Stimulated activated CD4-positive, alpha-beta T cell treated with anti-CD3 and anti-CD28 coated beads, TNF-alpha, amount 100 ng/mL, for 24 hours (primary cell): Measurements from ENCODE around the gene ZNF397.
A peak's percentile ranks its signal among the peaks of the same experiment; 100 is the strongest.

Experiments
- DNase-seq, 3 experiments: peaks; one replicate each; pipeline ENCODE4 v3.0.0-alpha.2; 2020; ENCODE audit warnings: low read depth in 3 of 3

Gene ZNF397

DNA sequence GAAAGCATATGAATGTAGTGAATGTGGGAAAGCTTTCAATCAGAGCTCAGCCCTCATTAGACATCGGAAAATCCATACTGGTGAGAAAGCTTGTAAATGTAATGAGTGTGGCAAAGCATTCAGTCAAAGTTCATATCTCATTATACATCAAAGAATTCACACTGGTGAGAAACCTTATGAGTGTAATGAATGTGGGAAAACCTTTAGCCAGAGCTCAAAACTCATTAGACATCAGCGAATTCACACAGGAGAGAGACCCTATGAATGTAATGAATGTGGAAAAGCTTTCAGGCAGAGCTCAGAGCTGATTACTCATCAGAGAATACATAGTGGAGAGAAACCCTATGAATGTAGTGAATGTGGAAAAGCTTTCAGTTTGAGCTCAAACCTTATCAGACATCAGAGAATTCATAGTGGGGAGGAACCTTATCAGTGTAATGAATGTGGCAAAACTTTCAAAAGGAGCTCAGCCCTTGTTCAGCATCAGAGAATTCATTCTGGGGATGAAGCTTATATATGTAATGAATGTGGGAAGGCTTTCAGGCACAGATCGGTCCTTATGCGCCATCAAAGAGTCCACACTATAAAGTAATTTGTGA, 5.0 kb downstream of the ZNF397 start:
- DNase-seq, result no peak

DNA sequence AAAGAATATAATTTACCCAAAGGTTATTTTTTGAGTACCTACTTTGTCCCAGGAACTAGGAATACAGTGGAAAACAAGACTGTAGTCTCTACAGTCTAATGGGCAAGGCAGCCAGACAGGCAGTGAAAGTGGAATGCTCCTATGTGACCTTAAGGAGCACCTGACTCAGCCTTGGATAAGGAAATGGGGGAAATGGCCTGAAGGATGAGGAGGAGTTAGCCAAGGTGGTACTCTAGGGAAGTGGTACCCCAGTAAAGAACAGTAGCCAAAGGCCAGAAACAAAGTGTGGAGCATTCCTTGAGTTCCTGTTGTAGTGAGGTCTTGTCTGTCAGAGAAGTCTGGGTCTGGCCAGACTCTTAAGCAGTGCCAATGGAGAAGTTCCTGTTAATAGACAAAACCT, 6.0 kb downstream of the ZNF397 start:
- no peak for DNase-seq

DNA sequence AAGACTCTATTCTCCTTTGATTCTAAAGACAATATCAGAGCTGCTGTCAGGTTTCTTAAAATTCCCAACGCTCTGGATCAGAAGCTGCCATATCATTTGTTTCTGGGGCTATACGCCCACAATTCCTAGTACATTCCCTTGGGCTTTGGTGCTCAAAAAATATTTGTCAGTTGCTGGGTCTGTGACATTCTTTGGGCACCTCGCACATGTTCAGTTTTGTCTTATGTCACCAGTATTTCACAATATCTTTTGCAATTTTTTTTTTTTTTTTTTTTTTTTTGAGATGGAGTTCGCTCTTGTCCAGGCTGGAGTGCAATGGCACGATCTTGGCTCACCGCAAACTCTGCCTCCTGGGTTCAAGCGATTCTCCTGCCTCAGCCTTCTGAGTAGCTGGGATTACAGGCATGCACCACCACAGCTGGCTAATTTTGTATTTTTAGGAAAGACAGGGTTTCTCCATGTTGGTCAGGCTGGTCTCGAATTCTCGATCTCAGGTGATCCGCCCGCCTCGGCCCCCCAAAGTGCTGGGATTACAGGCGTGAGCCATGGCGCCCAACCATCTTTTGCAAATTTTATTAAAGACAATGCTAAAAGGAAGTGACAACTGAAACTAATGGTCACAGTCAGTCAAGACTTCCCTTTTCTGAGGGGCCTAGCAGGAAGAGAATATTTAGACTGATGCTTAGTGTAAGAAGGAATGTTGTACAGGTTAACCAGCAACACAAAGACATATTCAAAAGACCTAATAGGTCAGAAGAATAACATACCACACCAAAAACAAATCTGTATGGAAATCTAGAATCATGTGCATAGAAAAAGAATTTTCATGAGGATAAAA, 6.8 kb downstream of the ZNF397 start:
- DNase-seq, result no peak

DNA sequence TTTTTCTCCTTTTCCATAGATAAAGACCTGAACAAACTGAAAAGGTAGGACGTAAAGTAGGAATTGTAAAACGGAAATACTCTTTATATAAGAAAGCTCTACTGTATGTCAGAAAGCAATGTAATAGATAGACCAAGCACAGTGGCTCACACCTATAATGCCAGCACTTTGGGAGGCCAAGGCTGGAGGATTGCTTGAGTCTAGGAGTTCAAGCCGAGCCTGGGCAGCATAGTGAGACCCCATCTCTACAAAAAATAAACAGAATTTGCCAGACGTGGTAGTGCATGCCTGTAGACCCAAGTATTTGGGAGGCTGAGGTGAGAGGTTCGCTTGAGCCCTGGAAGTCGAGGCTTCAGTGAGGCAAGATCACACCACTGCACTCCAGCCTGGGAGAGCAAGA, 7.6 kb downstream of the ZNF397 start:
- no peak for DNase-seq

DNA sequence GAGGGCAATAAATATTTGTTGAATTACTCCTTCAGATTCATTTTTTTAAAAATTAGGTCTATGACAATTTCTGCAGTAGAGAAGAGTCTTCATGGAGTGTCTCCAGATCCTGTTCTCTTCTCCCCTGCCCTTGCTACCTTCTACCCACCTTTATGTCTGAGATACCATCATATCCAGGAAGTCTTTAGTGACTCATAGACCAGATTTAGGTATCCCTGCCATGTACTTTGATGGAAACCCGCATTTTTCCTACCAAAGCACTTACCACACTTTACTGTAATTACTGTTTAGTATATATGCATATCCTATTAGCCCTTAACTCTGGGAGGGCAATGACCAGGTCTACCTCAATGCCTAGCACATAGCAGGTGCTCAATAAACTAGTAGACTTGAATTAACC, 11.6 kb downstream of the ZNF397 start:
- DNase-seq, result no peak

DNA sequence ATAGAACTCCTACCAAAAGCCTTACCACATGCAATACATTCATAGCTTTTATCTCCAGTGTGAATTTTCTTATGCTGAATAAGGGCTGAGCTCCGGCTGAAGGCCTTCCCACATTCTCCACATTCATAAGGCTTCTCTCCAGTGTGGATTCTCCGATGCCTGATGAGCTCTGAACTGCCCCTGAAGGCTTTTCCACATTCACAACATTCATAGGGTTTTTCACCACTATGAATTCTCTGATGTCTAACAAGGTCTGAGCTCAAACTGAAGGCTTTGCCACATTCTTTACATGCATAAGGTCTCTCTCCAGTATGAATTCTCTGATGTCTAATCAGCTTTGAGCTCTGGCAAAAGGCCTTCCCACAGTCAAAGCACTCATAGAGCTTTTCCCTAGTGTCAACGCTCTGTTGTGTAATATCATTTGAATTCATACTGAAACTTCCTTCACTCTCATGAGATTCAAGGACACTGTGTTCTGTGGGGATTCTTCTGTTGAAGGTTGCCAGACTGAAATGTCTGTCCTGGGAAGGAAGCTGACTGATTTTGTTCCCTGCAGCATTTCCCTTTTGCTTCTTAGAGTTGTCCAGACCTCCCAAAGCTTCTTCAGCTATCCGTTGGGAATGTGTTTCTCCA, 12.9 kb downstream of the ZNF397 start:
- DNase-seq, result no peak

DNA sequence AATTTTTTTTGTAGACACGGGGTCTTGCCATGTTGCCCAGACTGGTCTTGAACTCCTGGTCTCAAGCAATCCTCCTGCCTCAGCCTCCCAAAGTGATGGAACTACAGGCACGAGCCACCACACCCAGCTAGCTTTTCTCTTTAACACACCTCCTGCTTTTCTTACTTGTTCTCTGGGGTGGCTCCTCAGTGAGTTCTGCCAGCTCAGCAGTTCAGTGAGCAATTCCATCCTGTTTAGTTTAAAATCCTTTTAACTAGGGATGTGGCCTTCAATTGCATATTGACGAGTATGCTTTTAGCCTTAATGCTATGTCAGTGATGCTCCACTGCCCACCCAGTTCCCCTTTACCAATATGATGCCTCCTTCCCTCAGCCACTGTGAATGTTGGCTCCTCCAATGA, 16.1 kb downstream of the ZNF397 start:
- no peak for DNase-seq

DNA sequence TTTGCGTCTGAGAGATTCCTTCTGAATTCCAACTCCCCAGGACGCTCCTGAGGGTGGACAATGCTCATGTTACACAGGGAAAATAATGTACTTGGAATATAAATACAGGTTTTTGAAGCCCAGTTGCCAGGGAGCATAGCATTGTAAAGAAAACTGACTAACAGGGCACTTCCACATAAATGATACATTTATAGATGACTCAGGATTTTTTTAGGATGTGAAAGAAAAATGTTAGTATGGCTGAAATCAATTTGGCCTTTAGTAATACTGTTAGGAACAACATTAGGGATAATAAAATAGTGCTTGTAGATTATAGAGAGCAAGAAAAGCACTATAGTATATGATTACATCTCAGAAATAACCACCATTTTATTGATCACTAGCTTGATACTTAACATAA, 23.6 kb downstream of the ZNF397 start:
- DNase-seq, result no peak

DNA sequence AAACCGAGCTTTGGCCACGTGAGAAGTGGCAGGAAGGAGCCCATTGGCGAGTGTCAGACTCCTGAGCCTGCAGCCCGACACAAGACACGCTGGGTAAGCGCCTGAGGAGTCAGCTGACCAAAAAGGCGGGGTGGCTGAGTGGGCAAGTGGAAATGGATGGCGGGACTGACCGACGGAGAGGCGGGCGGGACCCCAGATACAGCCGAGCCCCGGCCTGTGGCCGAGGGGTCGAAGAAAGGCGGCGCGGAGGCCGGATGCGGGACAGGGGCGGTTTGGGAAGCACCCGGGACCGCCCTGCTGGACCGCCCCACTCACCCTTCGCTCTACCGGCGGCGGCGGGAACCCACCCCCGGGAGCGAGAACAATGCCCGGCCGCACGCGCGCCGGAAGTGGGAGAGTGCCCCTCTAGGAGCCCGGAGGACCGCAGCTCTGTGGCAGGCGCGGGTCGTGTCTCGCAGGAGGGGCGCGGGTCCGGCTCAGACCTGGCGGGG, 26.4 kb downstream of the ZNF397 start:
- peak; percentile 27 to 63 (median 52) for DNase-seq

DNA sequence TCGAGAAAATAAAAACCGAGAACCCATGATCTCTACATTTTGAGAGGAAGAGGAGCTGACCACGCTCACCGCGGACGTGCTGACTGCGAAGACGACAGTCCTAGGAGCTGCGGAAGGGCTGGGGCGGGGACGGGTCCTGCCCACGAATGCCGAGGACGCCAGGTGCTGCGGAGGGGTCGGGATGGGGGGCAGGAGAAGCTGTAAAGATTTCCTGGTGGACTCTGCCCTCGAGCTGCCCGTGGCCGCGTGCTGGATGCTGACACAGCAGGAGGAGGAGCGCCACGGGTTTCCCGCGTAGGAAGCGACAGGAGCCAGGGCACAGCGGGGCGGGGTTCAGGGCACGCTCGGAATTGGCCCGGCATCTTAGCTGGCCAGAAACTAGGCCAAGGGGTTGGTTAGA, 27.0 kb downstream of the ZNF397 start:
- peak in 1 of 3 experiments; percentile 5 for DNase-seq

DNA sequence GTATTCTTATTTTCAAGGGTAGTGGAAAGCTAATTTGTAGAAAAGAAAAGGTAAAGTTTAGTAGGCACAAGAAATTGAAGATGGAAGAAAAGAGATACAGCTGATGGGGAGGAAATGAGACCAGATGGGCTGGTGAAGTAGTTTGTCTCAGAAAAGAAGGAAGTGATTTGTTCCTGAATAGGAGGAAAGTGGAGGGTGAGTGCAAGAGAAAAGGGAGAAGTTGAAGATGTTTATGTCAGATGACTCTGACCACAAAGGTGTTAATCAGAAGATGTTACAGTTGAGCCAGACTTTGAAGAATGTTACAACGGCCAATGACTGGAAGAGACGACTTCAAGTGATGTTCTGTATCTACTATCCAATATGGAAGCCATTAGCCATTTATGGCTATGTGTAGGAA, 28.0 kb downstream of the ZNF397 start:
- DNase-seq, result no peak

DNA sequence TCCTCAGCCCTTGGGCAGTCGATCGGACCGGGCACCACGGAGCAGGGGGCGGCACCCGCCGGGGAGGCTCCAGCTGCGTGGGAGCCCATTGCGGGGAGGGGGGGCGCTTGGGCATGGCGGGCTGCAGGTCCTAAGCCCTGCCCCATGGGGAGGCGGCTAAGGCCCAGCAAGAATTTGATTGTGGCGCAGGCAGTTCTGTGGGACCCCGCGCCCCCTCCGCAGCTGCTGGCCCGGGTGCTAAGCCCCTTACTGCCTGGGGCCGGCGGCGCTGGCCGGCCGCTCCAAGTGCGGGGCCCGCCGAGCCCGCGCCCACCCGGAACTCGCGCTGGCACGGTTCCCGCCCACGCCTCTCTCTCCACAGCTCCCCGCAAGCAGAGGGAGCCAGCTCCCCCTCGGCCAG, 30.8 kb downstream of the ZNF397 start:
- DNase-seq, result no peak

DNA sequence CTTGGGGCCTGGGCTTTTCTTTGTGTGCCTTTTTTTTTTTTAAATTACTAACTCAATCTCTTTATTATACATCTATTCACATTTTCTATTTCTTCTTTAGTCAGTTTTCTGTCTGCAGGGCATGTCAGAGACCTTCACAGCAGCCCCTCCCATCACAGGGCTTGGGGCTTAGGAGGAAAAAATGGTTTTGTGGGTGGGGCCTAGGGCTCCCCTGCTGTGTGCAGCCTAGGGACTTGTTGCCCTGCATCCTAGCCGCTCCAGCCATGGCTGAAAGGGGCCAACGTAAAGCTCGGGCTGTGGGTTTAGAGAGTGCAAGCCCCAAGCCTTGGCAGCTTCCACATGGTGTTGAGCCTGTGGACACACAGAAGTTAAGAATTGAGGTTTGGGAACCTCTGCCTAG, 35.4 kb downstream of the ZNF397 start:
- no peak for DNase-seq

DNA sequence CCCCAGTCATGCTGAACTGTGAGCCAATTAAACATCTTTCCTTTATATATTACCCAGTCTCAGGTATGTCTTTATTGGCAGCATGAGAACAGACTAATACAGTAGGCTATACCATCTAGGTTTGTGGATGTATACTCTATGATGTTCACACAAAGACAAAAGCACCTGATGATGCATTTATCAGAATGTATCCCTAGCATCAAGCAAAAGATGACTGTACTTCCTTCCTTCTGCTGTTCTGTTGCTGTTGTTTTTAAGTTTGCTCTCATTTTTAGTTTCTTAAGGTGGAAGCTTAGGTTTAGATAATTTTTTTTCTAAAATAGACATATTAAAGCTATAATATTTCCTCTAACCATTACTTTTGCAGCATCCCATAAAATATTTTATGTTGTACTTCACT, 36.8 kb downstream of the ZNF397 start:
- DNase-seq, result no peak

DNA sequence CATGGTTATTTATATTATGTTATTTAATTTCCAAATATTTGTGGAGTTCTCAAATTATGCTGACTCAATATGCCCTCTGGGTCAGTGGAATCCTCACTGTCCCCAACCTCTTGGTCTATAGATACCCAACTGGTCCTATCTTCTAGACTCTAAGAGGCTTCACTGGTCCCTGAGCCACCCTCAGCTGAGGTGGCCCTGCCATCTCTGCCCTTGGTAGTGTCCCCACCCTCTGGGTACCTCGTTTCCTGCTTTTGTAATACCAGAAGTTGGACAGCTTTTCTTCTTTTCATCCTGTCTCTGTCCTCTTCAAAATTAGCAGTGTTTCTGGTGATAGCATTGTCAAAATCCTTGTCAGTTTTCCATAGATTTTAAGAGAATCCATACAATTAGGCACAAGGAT, 37.3 kb downstream of the ZNF397 start:
- no peak for DNase-seq

DNA sequence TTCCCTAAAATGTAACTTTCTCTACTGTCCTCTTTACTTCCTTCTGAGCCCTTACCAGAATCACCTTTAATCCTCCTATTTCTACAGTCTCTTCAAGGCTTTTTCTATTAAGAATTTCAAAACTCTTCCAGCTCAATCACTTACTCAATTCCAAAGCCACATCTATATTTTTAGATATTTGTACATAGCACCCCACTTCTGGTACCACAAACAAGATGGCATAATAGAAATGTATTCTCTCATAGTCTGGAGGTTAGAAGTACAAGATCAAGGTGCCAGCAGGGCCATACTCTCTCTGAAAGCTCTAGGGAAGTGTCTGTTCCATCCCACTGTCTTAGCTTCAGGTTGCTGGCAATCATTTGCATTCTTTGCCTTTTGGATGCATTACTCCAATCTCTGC, 38.1 kb downstream of the ZNF397 start:
- no peak for DNase-seq

DNA sequence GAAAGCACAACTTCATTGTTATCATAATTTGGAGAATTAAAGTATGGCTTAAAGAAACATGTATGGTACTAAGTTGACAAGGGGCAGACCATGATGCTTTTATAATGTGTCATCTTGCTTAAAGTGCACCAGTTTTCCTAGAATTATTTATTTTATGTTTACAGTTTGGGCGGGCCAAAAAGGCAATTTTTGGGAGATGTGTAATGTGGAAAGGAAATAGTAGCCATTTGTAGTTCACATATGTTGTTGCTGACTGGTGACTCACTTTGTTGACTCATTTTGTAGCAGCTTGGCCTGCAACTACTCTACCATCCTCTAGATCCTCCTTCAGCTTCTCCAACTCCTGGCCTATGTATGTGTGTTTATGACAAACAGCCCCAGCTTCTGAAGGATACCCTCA, 41.5 kb downstream of the ZNF397 start:
- no peak for DNase-seq

DNA sequence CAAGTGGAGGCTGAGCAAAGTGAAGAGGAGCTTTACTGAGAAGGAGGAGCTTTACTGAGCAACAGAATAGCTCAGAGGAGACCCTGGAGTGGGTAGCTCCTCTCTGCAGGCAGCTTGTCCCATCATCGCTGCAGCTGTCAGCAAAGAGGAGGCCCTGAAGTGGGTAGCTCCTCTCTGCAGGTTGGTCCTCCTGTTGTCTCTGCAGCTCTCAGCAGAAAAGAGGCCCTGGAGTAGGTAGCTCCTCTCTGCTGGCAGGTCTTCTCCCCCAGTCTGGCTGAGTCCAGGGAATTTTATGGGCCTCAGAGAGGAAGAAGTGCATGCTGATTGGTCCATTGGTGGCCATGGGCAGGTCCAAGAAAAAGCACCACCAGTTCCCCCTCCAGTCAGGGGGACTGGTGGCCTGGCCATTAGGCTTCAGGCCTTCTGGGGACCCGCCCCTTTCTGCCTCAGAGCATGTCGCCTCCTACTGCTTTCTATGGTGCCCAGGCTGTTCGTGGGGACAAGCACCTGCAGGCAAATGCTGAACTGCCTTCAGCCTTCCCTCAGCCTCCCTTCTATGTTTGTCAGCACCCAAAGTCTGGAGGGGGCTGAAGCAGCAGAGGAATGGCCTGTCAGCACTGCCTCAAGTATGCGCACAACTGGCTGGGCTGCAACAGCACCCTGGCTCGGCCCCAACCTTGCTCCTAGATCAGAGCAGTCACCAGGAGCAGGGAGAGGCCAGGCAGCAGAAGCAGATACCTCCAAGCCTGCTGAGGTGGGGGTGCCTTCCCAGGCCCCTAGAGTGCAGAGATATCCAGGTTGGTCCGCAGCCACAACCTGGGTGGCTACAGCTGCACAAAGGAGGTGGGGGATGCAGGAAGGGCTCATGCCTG, 43.3 kb downstream of the ZNF397 start:
- no peak for DNase-seq

DNA sequence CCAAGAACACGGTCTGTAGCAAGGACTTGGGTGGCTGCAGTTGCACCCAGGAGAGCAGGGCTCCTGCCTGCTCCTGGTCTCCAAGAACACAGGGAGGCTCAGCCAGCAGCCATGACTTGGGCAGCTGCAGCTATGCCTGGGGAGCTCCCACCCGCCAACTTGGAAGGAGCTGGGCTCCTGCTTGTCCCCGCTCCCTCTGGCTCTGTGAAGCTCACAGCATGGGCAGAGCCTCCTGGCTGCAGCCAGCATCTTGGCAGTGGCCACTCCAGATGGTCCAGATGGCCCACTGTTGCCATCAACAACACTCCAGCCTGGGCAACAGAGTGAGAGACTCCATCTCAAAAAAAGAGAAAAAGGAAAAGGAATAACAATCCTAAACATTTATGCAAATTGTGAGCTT, 44.0 kb downstream of the ZNF397 start:
- DNase-seq, result no peak

DNA sequence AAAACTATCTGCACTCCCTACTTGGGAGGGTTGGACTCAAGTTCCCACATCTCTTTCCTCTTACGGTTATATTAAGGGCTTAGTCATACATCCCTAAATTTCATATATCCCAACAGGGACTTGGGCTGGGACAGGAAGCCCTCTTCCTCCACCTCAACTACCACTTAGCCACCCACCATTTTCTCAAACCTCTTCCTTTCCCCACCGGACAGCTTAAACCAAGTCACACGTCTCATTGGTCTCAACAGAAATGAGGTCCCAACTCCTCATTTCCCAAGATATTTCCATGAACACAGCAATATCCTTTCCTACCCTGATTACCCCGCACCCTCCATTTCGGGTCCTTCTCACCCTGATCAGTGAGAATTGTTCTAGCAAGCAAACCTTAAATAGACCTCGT, 48.5 kb downstream of the ZNF397 start:
- no peak for DNase-seq

DNA sequence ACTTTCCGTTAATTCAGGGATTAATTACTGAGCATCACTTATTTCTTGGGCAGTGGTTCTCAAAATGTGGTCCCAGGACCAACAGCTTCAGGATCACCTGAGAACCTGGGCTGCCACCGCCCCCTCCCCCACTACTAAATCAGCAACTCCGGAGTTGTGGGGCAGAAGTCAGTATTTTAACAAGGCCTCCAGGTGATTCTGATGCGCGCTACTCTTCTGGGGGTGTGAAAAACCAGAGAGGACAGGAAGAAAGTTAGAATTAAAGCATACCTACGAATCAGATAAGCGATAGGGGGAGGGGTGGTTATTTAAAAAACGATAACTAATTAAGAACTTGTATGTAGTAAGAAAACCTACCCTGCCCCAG, 48.9 kb downstream of the ZNF397 start:
- DNase-seq, result peak in 1 of 3 experiments; percentile 17

DNA sequence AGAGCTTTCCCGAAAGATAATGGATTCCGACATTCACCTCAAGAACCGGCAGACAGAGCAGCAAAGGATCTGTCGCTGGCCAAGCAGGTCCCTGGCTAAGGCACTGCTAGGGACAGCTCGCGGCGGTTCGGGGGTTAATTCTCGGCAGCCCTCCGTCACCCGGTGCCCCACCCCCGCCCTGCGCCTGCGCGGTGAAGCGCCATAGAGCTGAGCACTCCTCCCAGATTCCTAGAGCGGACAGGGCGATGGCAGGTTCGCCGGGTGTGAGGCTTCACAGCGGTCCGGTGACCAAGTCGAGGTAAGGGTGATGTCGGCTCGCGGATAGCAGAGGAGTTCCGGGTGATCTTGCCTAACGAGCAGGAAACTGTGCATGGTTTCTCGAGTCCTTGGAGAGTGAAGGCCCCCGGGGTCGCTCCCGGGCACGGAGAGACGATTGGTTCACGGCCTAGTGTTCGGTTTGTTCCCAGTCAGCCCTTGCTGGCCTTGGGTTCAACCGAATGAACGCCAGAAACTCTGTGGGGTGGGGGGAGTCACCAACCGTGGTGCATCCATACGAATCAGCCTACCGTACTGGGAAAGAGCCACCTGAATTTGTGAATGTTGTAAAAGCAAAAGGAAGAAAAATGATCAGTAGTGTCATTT, 49.4 kb downstream of the ZNF397 start, which contains the start of gene ZSCAN30:
Gene ZSCAN30 (minus strand): TSS at position 136 of the 642 bp plus-strand sequence. CDS start 25,877 bp downstream, outside the sequence.
- DNase-seq, result peak; percentile 90 to 95 (median 94)
